COLO829 (cell line): Measurements from ENCODE around the gene STAT6.
"Not testable (repeated sequence)": the region's sequence is repeated elsewhere in the genome, so short reads cannot be mapped to it uniquely, and the experiment has no call there.

ENCODE experiments used
- DNase-seq: peaks from one replicate; pipeline ENCODE4 v3.0.0; 2012; ENCODE audit warnings: low spot score

The STAT6 gene

DNA sequence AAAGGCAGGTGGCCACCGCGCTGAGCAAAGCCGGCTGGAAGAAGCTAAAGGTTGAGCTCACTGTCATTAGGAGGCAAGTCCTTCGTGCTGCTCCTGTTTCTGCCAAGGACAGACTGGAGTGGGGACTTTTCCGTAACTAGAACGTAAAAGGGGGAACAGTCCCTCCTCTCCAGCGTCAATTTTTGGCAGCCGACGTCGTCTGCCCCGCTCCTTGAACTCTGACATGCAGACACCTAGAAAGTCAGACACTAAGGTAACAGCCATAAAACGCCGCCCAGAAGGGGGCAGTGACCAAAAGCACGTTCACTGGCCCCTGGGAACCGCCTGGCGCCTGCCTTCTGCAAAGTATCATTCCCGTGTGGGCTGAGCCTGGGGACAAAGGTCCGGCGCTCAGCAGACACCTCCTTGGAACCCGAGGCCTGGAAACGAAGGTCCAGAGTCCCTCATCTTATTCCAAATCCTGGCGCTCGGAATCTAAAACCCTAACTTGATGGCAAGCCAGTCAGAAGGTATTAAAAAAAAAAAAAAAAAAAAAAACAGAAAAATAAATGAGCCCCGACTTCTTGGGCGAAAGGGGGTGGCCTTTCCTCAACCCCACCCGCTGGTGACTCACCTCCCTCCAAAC, 16.1 kb upstream of the STAT6 start:
- no peak for DNase-seq

DNA sequence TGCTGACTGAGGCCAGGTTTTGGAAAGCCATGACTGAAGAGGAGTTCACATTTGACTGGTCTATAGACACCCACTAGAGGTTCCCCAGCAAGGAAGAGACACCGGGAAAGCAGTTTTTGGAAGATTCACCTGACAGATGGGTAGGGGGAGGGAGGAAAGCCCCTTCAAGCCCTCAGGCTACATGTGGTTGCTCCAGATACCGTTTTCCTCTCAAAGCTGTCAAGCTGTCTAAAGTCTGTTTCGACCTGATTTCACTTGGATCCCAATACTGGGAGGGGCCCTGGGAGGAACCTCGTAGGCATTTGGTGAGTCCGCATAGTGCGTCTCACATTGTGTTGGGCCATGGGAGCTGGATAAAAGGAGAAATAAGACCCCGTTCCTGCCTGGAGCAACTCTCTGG, 15.4 kb upstream of the STAT6 start:
- no peak for DNase-seq

DNA sequence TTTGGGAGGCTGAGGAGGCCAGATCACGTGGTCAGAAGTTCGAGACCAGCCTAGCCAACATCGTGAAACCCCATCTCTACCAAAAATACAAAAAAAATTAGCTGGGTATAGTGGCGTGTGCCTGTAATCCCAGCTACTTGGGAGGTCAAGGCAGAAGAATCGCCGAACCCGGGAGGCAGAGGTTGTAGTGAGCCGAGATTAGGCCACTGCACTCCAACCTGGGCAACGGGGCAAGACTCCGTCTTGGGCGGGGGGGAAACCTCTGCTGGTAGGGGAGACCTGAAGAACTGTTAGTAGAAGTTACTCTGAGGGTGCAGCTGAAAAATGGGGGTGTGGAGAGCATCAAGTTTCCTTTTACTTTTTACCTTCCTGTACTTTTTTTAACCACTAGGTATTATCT, 14.9 kb upstream of the STAT6 start:
- no peak for DNase-seq

DNA sequence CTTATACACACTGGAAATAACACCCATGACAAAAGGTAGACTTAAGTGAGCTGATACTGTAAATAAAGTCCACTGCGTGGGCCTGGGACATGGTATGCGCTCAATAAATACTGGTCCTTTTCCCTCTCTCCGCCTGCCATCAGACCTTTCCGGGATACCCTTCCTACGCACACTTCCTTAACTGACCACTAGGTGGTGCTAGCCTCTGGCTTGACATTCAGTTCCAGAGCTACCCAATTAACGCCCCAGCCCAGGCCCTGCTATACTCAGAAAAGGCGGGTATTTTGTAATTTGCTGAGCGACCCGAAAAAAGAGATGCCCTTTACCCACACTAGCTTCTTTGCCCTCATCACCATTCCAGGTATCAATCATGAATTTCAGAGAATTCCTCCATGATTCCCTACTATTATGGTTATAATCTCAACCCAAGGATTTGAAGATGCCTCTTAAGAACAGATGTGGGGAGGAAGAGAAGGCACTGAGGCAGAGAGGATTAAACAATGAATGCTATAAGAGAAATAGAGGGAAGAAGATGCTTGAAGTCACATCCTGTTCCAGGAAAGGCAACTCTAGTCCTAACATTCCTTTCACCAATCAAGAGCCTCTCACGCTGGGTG, 13.2 kb upstream of the STAT6 start:
- peak; percentile 79 for DNase-seq

DNA sequence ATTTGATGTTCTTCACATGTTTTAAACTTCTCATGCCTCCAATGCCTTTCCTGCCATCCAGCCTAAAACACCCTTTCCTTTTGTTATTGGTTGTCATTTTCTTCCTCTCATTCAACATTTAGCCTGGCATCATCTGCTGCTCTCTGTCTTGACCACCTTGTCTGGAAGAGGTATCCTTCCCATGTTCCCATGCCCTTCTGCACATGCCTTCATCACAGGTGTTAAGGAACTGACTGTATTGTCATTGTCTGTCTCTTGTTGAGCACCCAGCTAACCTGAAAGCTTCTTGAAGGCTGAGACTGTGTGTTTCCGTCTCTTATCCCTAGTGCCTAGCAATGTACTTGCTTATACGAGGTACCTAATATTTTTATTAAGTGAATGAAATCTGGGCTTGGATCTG, 12.7 kb upstream of the STAT6 start:
- DNase-seq = no peak

DNA sequence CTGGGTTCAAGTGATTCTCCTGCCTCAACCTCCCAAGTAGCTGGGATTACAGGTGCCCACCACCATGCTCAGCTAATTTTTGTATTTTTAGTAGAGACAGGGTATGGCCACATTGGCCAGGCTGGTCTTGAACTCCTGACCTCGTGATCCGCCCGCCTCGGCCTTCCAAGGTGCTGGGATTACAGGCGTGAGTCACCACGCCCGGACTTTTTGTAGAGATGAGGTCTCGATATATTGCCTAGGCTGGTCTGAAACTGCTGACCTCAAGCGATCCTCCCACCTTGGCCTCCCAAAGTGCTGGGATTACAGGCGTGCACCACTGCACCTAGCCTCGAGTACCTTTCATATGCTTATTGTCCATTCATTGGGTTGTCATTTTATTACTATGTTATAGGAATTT, 9.6 kb upstream of the STAT6 start:
- not testable (repeated sequence) for DNase-seq

DNA sequence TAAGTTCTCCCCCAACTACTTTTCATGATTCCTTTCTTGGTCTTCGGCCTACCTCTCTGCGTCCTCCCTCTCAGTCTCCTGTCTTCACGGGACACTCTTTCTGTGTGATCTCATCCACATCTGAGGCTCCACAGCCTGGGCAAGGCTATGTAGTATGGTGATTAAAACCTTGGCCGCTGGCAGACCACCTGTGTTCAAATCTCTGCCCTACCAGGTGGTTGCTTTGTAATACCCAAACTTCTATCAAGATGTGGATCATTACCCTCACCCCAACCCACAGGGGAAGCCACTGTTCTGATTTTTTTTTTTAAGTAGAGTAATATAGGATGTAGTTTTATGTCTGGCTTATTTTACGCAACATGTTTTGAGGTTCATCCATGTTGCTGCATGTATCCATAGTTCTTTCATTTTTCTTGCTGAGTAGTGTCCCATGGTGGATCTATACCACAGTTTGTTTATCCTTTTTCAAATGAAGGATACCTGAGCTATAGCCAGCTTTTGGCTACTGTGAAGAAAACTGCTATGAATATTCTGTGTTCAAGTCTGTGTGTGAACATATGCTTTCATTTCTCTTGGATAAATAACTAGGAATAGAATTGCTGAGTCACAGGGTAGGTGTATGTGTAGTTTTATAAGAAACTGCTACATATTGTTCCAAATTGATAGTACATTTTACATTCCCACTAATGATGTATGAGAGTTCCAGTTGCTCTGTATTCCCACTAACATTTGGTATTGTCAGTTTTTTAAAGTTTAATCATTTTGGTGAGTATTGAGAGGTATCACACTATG, 8.3 kb upstream of the STAT6 start:
- no peak for DNase-seq

DNA sequence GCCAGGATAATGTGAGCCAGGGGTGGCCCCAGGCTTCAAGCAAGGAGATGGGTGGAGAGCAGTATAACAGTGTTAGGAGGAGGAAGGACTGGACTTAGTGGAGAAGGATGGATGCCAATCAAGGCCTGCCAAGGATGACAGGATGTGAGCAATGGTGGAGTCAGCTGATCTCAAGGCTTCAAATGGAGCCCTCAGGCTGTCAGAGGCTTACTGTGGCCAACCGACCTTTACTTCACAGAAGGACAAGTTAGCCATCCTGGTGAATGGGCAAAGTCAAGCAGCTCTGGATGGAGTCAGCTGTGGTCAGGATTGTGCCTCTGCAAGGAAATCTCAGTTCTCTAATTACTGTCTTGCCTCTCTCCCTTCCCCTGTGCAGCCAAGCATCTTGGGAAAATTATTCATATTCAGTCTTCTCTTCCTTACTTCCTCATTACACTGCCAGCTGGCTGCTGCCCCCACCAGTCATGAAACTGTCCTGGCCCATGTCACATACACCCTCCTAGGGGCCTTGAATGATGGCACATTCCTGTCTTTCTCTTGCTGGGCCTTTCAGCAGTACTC, 7.6 kb upstream of the STAT6 start:
- DNase-seq = peak; percentile 56

DNA sequence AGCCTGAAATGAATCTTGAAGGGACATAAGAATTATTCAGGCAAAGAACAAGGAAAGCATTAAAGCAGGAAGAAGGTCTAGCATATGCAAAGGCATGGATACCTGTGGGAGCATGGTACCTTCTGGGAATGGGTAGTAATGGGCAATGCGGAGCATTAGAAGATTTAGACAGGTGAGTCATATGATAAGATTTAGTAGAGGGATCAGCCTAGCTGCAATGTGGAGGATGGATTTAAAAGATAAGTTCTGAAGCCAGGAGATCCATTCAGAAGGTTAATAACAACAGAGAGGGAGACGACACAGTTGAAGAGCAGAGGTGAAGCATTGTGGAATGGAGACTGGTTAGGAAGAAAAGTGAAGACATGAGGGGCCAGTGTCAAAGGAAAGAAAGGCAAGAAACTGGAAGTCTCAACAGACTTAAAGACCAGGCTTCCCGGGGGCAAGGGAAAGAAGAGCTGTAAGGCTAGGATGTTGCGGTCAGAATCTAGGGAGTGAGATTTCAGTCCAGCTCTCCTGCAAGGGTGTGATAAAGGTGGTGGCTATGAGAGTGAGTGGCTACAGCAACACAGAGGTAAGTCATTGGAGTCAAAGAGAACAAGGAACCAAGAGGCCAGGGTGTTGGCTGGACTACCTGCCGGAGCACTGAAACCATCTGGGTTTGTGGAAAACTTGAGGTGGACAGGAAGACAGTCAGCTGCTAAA, 5.6 kb upstream of the STAT6 start:
- no peak for DNase-seq

DNA sequence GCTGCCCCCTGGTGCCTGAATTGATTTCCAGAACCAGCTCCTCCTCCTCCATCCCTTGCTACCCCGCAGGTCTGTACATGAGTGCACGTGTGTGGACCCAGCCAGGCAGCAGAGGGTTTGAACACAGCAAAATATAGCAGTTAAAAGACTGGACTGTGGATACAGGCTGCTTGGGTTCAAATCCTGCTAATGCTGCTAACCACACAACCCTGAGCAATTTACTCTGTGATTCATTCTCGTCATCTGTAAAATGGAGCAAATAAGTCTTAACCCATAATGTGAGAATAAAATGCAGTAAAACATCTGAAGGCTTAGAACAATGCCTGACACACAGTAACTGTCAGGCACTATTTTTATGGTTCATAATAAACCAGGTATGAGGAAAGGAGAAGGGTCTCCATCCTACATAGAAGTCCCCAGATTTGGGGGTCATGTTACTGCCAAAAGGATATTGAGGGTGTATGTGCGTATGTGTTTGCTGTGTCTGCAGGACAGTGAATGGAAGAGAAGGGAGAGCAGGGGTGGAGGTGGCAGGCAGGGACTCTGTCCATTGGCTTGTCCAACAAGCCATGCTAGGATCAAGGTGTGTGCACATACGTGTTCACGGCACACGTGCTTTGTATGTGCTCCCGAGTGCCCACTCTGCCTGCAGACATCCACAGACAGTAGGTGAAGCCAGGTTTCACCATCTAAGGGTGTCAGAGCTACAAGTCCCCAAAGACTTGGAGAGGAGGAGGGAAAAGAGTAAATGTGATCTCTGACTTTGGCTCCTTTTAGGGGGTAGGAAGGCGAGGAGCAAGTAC, 1.5 kb upstream of the STAT6 start:
- no peak for DNase-seq

DNA sequence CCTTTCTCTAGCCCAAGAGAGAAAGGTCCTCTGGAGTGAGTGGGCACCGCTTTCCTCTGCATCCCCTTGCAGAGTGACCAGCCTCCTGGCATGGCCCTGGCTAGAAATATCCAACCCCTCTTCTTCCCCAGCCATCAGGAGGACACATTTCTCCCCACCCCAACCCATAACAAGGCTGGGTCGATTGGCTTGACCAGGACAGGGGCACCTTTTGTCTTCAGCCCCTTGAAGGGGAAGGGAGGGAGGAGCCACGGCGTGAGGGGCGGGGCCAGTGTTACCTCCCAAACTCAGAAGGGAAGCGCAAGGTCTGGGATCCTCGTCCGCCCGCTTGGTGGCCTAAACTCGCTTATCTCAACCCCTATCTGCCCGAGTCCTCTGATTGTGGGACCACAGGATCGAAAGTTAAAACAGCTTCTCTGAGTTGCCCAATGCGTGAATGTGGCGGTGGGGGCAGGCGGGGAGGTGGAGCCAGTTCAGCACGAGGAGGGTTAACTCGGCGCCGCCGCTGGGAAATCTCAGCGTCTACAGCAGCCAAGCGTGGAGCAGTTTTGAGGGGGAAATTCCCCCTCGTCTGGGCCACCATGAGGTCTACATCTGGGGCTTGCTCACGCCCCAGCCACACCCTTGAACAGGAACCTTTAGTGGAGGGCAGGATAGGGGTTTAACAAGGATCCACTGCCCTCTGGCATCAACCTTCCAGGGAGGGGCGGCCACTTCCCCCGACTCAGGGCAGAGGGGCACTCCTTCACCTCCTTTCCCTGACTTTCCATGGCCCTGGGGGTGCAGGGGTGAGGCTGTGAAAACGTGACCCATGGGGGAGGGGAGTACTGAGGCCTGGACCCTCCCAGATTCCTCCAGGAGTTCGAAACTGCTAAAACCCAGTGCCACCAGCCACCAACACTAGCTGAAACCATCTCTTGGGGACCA, 795 bp downstream of the STAT6 start:
- peak; percentile 58 for DNase-seq

DNA sequence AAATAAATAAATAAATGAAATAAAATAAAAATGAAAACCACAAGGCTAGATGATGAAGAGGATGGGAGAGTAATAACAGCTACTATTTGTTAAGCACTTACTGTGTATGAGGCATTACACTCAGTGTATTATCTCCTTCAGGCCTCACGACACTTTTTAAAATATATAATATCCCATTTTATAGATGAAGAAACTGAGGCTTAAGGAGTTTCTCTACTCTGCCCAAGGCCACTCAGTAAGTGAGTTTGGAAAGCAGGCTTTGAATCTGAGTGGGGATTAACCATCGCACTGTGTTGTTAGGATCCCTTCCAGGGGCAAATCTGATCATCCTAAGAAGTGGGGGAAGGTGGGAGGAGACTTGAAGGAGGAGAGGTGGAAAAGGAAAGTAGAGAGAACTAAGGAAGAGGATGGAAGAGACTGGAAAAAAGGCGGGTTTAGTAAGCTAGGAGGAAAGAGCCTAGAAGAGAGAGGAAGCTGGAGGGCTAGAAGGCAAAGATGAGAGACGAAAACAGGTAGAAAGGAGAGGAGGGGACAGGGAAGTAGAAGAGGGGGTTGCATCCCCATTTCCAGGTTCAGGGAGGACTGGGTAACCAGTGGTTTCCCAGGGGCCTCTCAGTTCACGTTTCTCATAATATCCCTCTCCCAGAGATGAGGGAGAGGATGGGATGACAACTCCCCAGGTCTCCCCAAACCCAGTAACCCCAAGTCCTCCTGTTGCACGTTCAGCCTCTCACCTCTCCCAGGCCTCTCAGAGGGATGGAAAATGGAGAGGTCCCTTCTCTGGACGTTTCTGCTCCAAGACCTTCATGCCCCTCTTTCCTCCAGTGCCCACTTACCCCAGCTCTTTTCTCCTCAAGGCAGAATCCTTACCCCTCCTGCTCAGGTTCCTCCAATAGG, 1.7 kb downstream of the STAT6 start:
- DNase-seq = no peak

DNA sequence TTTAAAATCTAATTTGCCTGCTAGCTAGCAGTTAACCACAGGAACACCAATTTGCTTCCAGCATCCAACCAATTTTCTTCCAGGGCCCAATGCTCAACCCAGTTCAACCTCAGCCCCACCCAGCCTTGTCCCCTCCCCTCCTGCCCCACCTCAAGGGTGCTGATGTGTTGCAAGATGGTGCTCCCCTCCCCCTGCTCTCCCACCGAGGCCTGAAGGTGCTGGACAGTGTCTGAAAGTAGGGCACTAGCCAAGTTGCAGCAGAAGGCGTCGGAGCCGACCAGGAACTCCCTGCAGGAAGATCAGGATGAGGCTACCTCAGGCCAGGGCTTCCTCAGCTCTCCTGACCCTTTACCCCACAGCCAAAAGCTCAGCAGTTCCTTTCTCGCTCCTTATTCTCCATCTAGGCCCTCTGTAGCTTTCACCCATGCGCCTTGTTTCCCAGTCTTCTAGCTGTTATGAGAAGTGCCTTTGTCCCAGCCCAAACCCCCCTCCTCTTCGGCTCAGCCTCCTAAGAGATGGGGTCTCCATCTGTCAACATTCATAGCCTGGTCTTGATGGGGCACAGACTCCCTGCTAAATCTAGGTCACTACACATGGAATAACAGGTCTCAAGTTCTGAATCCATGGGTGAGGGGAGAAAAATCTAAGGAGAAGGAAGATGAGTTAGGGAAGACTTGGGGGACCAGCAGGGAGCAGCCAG, 3.6 kb downstream of the STAT6 start:
- DNase-seq = no peak

DNA sequence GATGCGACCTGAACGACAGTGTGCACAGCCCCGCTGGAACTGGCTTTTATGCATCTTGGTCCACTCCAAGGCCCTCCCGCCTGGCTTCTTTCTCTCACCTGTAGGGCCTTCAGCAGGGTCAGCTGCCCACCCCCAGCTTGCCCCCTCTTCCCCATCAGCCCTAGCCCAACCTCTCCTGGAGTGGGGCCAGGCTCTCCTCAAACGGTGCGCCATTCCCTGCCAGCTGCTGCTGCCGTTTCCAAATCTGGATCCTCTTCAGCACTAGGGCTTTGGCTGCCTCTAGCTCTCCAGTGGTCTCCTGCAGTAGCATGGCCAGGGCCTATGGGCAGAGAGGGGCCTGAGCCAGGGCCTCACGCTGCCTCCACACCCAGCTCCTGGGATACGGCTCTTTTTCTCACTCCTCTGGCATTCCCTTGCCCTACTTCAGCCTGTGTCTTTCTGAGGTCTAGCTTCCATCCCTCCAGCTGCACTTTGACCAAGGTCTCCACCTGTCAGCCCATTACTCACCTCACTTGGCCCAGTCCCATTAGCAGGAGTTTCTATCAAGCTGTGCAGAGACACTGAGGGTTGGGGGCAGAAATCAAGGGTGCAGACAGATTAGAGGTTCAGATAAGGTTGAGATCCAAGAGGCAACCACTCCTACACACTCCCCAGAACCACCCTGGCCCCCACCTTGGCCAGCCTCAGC, 5.0 kb downstream of the STAT6 start:
- no peak for DNase-seq

DNA sequence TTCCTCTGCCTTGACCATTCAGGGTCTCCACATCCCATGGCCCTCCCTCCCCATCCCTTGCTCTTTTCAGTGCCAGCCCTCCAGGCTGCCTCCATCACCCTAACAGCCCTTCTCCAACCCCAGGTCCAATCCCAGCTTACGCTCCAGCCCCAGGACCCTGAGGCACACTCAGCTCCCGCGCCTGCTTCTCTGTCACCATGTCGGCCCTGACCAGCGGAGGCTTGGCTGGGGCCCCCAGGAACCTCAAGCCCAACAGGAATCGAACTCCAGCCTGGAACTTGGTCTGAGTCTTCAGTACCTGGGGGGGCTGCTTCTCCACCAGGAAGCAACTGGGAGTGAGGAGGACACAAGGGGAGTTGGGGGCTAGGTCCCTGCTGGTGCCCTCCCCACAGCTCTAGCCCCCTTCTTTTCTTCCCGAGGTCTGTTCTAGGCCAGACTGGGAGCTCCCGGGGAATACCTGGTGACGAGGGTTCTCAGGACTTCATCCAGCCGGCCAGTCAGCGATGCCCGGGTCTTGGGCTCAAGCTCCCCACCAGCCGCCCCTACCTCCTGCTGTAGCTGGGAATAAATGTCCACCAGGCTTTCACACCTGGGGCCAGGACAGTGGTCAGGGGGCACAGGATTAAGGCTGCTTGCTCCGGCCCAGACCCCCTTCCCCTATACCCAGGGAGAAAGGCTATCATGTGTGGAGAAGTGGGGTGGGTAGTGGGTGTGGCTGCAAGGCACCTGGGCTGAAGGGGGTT, 6.0 kb downstream of the STAT6 start:
- no peak for DNase-seq

DNA sequence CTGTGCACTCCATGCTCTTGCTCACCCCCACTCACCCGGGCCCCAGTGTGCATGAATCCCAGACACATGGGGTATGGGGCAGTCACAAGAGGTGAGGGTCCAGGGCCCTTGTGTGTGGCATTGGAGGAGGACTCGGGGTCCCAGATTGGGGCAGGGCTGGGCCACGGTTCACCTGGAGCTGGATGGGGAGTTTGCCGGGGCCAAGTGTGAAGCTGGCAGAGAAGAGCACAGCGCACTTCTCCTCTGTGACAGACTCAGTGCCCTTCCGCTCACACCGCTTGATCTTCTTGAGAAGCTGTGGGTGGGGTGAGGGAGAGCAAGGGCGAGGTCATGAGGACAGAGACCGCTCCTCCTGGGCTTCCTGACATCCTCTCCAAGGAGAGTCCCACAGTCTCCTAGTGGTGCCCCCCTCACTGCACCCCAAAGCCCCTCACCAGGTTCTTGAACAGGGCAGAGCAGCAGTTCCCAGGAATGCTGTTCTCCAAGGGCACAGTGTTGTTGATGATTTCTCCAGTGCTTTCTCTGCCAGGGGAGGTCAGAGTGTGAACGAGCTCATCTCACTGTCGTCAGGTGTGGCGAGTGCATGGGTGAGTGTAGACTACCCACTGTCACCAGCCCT, 6.8 kb downstream of the STAT6 start:
- DNase-seq = no peak

DNA sequence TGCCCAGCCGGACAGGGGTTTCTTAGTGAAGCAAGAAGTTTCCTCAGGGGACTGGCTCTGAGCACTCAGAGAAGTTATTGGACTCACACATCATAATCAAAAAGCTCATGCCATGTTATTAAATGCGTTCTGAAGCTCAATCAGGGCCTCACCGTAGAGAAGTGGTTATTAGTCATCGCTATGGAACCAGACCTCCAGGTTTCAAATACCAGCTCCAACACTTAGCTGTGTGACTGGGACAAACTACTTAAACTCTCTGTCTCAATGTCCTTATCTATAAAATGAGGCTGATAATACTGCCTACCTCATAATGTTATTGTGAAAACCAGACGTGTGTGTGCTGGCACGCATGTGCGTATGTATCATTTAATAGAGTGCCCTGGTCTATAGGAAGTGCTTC, 7.3 kb downstream of the STAT6 start:
- DNase-seq = no peak
